ENCODE results near the gene ROGDI. TPM values are rescaled to one million over a fixed set of nuclear protein-coding genes. Genes with fewer than 3 reads are reported as not detected.

ROGDI gene
- total RNA-seq, 1 experiment from 2014 or later, result 32.1 TPM

DNA sequence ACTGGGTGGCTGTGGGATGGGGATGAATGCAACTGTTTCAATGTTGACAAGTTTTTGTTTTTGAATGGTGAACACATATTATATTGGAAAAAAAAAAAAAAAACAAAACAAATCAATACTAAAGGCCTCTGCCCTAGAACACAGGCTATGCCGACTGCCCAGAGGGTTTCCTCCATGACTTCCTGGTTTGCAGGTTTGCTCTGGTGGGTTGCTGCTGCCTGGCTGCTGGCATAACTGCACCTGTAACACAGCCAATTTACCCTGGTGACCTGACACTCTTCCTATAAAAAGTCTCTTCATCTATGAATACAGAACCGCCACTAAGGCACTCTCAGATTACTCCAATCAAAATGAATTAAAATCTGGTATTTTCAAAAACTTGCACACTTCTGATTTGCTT, 34.3 kb upstream of the ROGDI start (continued):
- TF ChIP-seq, protein P1, sequence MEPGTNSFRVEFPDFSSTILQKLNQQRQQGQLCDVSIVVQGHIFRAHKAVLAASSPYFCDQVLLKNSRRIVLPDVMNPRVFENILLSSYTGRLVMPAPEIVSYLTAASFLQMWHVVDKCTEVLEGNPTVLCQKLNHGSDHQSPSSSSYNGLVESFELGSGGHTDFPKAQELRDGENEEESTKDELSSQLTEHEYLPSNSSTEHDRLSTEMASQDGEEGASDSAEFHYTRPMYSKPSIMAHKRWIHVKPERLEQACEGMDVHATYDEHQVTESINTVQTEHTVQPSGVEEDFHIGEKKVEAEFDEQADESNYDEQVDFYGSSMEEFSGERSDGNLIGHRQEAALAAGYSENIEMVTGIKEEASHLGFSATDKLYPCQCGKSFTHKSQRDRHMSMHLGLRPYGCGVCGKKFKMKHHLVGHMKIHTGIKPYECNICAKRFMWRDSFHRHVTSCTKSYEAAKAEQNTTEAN (CRISPR knock-in tag; IDR thresholded peaks at IDR 0.05), result no peak
- TF ChIP-seq, protein P2, sequence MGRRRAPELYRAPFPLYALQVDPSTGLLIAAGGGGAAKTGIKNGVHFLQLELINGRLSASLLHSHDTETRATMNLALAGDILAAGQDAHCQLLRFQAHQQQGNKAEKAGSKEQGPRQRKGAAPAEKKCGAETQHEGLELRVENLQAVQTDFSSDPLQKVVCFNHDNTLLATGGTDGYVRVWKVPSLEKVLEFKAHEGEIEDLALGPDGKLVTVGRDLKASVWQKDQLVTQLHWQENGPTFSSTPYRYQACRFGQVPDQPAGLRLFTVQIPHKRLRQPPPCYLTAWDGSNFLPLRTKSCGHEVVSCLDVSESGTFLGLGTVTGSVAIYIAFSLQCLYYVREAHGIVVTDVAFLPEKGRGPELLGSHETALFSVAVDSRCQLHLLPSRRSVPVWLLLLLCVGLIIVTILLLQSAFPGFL (CRISPR knock-in tag; IDR thresholded peaks at IDR 0.05; ENCODE audit: borderline replicate concordance), result no peak
- no peak for TF ChIP-seq SP1 (CRISPR knock-in tag; conservative IDR thresholded peaks at IDR 0.05)
- no peak for TF ChIP-seq HMGA2 (CRISPR knock-in tag; IDR thresholded peaks at IDR 0.05)
- TF ChIP-seq GTF2I (CRISPR knock-in tag; conservative IDR thresholded peaks at IDR 0.05), result no peak
- TF ChIP-seq, protein P3, sequence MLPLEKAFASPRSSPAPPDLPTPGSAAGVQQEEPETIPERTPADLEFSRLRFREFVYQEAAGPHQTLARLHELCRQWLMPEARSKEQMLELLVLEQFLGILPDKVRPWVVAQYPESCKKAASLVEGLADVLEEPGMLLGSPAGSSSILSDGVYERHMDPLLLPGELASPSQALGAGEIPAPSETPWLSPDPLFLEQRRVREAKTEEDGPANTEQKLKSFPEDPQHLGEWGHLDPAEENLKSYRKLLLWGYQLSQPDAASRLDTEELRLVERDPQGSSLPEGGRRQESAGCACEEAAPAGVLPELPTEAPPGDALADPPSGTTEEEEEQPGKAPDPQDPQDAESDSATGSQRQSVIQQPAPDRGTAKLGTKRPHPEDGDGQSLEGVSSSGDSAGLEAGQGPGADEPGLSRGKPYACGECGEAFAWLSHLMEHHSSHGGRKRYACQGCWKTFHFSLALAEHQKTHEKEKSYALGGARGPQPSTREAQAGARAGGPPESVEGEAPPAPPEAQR (CRISPR knock-in tag; IDR thresholded peaks at IDR 0.05), result no peak
- TF ChIP-seq, protein P4, sequence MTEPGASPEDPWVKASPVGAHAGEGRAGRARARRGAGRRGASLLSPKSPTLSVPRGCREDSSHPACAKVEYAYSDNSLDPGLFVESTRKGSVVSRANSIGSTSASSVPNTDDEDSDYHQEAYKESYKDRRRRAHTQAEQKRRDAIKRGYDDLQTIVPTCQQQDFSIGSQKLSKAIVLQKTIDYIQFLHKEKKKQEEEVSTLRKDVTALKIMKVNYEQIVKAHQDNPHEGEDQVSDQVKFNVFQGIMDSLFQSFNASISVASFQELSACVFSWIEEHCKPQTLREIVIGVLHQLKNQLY (CRISPR knock-in tag; IDR thresholded peaks at IDR 0.05), result no peak
- no peak for TF ChIP-seq RORB (CRISPR knock-in tag; IDR thresholded peaks at IDR 0.05)
- TF ChIP-seq, protein P5, sequence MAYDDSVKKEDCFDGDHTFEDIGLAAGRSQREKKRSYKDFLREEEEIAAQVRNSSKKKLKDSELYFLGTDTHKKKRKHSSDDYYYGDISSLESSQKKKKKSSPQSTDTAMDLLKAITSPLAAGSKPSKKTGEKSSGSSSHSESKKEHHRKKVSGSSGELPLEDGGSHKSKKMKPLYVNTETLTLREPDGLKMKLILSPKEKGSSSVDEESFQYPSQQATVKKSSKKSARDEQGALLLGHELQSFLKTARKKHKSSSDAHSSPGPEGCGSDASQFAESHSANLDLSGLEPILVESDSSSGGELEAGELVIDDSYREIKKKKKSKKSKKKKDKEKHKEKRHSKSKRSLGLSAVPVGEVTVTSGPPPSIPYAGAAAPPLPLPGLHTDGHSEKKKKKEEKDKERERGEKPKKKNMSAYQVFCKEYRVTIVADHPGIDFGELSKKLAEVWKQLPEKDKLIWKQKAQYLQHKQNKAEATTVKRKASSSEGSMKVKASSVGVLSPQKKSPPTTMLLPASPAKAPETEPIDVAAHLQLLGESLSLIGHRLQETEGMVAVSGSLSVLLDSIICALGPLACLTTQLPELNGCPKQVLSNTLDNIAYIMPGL (CRISPR knock-in tag; IDR thresholded peaks at IDR 0.05), result no peak
- TF ChIP-seq NFE2L1 (CRISPR knock-in tag; IDR thresholded peaks at IDR 0.05), result no peak
- TF ChIP-seq ZNF423 (CRISPR knock-in tag; IDR thresholded peaks at IDR 0.05), result no peak
- no peak for TF ChIP-seq ELF4 (CRISPR knock-in tag; IDR thresholded peaks at IDR 0.05; ENCODE audit: low read depth)
- TF ChIP-seq TCF7 (CRISPR knock-in tag; IDR thresholded peaks at IDR 0.05; ENCODE audit: low read depth), result no peak

DNA sequence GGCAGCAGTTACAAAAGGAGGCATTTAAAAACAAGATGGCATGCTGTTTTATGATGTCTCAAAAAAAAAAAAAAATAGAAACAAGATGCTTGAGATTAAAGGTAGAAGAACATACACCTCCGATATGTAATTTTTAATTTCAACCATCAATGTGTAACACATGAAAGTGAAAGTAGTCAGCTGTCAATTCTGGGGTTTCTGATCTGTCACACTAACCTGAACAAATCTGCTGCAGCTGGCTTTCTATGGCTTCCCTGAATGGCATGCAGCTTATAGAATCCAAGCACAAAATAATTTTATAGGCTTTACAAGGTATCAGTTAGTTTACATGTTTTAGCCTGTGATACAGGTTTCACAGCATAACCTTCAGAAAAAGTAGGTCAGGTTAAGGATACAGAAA, 31.2 kb upstream of the ROGDI start:
- Mint-ChIP-seq H3K4me1 (no peaks in the 10 kb centered on the region), H3K36me3 (peaks cover 42% of the 10 kb centered on the region), H3K27ac (no peak overlapping the region), H3K4me3 (no peak overlapping the region), H3K9me3 (no peaks in the 10 kb centered on the region), H3K27me3 (ENCODE audit: low read depth) (no peaks in the 10 kb centered on the region)
- CTCF ChIA-PET, result interaction anchor here (0.6 to 0.7 kb wide), 2 partner anchors 9 to 187 kb away, joined by 4 to 5 read pairs; no protein-coding TSS in a partner anchor
- POLR2A ChIA-PET, result interaction anchor here (0.6 kb wide), 1 partner anchor 250 kb away, joined by 6 read pairs; no protein-coding TSS in a partner anchor
- ATAC-seq, result no peak
- TF ChIP-seq ATF1 (CRISPR knock-in tag; IDR thresholded peaks at IDR 0.05), result no peak
- TF ChIP-seq JAZF1 (CRISPR knock-in tag; IDR thresholded peaks at IDR 0.05), result no peak
- TF ChIP-seq, protein P6, sequence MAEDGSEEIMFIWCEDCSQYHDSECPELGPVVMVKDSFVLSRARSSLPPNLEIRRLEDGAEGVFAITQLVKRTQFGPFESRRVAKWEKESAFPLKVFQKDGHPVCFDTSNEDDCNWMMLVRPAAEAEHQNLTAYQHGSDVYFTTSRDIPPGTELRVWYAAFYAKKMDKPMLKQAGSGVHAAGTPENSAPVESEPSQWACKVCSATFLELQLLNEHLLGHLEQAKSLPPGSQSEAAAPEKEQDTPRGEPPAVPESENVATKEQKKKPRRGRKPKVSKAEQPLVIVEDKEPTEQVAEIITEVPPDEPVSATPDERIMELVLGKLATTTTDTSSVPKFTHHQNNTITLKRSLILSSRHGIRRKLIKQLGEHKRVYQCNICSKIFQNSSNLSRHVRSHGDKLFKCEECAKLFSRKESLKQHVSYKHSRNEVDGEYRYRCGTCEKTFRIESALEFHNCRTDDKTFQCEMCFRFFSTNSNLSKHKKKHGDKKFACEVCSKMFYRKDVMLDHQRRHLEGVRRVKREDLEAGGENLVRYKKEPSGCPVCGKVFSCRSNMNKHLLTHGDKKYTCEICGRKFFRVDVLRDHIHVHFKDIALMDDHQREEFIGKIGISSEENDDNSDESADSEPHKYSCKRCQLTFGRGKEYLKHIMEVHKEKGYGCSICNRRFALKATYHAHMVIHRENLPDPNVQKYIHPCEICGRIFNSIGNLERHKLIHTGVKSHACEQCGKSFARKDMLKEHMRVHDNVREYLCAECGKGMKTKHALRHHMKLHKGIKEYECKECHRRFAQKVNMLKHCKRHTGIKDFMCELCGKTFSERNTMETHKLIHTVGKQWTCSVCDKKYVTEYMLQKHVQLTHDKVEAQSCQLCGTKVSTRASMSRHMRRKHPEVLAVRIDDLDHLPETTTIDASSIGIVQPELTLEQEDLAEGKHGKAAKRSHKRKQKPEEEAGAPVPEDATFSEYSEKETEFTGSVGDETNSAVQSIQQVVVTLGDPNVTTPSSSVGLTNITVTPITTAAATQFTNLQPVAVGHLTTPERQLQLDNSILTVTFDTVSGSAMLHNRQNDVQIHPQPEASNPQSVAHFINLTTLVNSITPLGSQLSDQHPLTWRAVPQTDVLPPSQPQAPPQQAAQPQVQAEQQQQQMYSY (CRISPR knock-in tag; IDR thresholded peaks at IDR 0.05), result no peak
- TF ChIP-seq MXD4 (CRISPR knock-in tag; IDR thresholded peaks at IDR 0.05; ENCODE audit: borderline replicate concordance), result no peak
- no peak for DNase-seq (ENCODE audit: low spot score)
